Kidney epithelial cell (primary cell): ENCODE data around the gene MTFMT. TPM values are rescaled to one million over a fixed set of nuclear protein-coding genes. Genes with fewer than 3 reads are reported as not detected.

Experiments
- DNase-seq: peaks from one replicate; pipeline ENCODE4 v3.0.0-alpha.2; 2010; ENCODE audit warnings: low read depth
- H3K27me3 ChIP-seq: 2 replicates; pipeline ENCODE4 v1.6.0; 2011; ENCODE audit warnings: low read length; ENCODE audit not compliant: control insufficient read depth, insufficient read depth
- H3K36me3 ChIP-seq: 2 replicates; pipeline ENCODE4 v1.5.1; 2011; ENCODE audit warnings: low read length; ENCODE audit not compliant: control insufficient read depth, insufficient read depth
- H3K4me3 ChIP-seq: 2 replicates; pipeline ENCODE4 v1.5.1; 2011; ENCODE audit warnings: low read depth, mild to moderate bottlenecking, control low read depth, low read length
- total RNA-seq: library from RNA; depleted of rRNA; stranded (reverse); fragments of >200 nt; gene quantifications from 2 replicates; pipeline ENCODE4 v1.2.3, GENCODE V29; 2015
- TF ChIP-seq, protein P1 (sequence below): IDR thresholded peaks from 2 replicates; pipeline ENCODE4 v1.5.1; 2011; ENCODE audit warnings: mild to moderate bottlenecking, moderate library complexity, low read length, control low read depth, inconsistent platforms; ENCODE audit not compliant: insufficient read depth, poor library complexity, severe bottlenecking

MTFMT gene
- total RNA-seq, 1 donor from 2014 or later = 17.3 TPM

DNA sequence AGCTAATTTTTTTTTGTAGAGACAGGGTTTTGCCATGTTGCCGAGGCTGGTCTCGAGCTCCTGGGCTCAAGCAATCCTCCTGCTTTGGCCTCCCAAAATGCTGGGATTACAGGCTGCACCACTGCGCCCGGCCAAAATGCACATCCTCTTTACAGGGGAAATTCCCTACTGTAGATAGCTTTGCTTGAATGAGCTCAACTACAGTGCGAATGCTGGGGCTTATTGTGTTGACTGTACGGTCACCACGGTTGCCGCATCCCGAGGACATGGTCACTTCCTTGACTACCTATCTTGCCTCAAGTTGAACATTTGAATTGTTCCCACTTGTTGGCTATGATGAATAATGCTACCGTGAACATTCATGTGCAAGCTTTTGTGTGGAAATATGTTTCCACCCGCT is 5.3 kb upstream of the MTFMT start:
- no peak overlapping the region for H3K4me3 ChIP-seq
- H3K27me3 ChIP-seq = no peaks in the 10 kb centered on the region
- DNase-seq = no peak
- no peaks in the 10 kb centered on the region for H3K36me3 ChIP-seq
- TF ChIP-seq, protein P1, sequence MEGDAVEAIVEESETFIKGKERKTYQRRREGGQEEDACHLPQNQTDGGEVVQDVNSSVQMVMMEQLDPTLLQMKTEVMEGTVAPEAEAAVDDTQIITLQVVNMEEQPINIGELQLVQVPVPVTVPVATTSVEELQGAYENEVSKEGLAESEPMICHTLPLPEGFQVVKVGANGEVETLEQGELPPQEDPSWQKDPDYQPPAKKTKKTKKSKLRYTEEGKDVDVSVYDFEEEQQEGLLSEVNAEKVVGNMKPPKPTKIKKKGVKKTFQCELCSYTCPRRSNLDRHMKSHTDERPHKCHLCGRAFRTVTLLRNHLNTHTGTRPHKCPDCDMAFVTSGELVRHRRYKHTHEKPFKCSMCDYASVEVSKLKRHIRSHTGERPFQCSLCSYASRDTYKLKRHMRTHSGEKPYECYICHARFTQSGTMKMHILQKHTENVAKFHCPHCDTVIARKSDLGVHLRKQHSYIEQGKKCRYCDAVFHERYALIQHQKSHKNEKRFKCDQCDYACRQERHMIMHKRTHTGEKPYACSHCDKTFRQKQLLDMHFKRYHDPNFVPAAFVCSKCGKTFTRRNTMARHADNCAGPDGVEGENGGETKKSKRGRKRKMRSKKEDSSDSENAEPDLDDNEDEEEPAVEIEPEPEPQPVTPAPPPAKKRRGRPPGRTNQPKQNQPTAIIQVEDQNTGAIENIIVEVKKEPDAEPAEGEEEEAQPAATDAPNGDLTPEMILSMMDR = no peak

DNA sequence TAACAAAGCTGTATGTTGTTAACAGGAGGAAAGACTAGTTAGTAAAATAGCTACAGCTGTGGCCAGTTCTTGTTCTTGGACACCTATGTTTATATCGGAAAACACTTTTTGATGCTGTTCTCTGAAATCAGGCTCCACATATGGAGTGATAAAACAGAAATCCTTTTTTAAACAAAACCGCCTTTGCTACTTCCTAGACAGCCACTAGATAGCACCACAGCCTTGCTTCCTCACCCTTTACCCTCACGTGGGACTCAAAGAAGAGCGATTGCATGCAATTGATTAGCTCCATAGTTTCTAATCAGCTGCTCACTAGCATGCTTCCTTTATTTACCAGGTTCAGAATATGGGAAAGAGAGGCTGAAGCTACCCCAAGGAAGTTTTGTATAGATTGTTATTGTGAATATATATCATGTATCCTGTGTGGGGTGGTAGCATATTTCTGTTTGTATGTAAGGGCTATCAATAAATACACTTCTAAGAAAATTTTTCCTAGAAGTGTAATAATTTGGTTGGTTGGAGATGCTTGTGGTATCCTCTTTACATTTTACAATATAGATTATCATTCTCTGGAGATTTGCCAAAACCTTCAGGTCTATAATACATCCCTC is 4.3 kb upstream of the MTFMT start:
- TF ChIP-seq, protein P1 = peak; percentile 61

DNA sequence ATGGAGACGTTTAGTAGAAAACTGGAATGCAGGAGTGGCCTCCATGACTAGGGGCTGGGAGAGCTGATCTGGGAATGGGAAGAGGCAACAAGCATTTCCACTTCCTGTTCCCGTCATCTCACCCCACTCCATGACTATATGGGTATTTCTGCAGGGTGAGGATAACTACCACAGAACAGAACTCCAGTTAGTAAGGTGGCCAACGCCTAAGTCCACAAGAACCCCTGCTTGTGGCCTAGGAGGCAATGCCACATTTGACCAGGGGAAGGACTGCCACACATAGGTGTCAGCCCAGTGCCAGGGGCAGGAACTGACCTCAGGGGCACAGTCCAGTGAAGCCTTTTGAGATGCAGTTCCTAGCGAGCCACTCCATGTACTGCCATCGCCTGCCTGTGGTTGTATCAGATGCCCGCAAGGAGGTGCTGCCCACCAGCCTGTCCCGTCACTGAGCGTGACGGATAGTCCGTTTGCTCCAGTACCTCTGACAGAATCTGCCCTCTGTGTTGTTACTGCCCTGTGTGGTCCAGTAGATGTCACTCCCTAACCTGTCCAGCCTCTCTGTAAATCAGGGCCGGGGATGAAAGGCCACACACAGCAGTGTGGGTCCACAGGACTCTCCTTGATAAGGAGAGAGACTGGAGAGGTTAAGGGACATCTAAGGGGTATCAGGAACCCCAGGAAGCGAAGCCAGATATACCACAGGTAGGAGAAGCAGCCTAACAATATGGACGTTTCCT is 3.5 kb upstream of the MTFMT start:
- DNase-seq = no peak
- no peak overlapping the region for H3K4me3 ChIP-seq
- H3K36me3 ChIP-seq = no peaks in the 10 kb centered on the region
- H3K27me3 ChIP-seq = no peaks in the 10 kb centered on the region
- TF ChIP-seq, protein P1 = peak; percentile 97

More for the DNA sequence above, 4.3 kb upstream of the MTFMT start:
- Histone ChIP-seq H3K36me3 (no peaks in the 10 kb centered on the region), H3K4me3 (no peak overlapping the region), H3K27me3 (no peaks in the 10 kb centered on the region)
- no peak for DNase-seq

DNA sequence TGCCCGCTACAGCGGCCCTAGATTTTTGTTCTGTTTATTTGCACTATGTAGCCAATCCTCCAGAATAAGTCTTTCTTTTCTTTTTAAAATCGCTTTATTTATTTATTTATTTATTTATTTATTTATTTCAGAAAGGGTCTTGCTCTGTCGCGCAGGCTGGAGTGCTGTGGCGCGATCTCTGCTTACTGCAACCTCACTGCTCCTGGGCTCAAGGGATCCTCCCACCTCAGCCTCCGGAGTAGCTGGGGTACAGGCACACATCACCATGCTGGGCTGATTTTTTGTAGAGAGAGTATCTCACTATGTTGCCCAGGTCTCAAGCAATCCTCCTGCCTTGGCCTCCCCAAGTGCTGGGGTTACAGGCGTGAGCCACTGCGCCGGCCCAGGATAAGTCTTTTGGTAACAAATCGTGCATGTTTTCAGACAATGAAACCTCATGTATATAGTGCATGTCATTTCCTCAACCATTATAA is 333 bp upstream of the MTFMT start:
- no peak for DNase-seq
- Histone ChIP-seq H3K4me3 (peak overlapping the region; percentile 57), H3K36me3 (no peaks in the 10 kb centered on the region), H3K27me3 (no peaks in the 10 kb centered on the region)
- TF ChIP-seq, protein P1 = no peak

DNA sequence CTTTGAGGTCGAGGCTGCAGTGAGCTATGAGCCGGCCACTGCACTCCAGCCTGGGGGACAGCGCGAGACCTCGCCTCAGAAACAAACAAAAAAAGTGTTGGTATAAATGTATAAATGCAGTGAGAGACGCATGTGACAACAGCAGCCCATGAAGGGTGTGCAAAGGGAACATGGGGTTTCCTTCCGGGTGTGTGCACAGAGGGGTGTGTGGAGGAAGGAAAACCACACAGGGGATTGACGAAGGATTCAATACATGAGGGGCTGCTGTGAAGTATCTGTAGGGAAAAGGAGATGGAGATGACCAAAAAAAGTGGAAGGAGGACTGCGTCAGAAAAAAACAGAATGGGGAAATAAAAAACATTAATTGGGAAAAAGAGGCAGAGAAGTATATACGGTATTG is 1.1 kb downstream of the MTFMT start:
- peak overlapping the region; percentile 57 for H3K4me3 ChIP-seq
- no peaks in the 10 kb centered on the region for H3K36me3 ChIP-seq
- TF ChIP-seq, protein P1 = no peak
- no peak for DNase-seq
- no peaks in the 10 kb centered on the region for H3K27me3 ChIP-seq

DNA sequence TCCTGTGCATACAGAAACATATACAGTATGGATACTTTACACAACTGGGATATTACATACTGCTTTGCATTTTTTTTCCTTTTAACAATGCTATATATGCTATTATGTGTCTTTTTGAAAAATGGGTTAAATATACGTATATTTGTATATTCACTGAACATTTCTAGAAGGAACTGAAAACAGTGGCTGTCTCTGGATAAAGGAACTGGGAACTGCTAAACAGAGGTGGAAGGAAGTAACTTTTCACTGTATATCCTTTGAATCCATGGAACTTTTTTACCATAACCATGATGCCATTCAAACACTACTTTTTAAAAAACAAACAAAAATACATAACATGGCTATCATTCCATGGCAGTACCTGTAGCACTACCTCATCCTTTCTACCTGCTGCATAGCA is 1.8 kb downstream of the MTFMT start:
- Histone ChIP-seq H3K4me3 (no peak overlapping the region), H3K27me3 (no peaks in the 10 kb centered on the region), H3K36me3 (no peaks in the 10 kb centered on the region)
- DNase-seq = no peak
- TF ChIP-seq, protein P1 = no peak
